NCI-H1048 (cell line): ENCODE results near the gene CGNL1.

Experiments
- DNase-seq: peaks from one replicate; lab custom pipeline; 2025; lab: John Stamatoyannopoulos, UW

Gene CGNL1

DNA sequence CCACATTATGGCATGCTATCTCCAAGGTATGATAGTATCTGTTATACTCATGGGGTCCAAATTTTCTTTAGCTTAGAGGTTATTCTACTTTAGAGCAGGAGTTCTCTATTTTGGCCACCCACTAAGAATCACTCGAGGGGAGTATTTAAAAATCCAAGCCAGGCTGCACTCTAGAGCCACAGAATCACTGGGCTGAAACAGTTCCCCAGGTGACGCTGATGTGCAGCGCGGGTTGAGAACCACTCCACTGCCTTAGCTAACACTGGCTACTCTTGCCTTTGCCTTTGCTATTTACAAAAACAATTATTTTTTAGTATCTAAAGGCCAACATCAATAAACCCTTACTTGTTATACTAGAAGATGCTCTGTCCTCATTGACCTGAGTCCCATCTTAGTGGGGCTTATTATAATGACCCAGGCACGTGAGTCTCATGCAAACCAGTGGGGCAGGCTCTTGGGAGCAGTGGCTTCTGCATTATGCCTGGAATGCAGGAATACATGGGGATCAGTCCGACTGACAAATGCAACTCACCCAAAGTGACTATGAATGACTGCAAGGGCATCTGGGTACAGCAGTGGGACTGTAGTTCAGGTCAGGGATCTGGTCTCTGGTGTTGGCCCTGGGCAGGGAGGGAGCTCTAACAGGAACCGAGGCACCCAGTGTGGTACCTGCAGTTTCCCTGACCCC, 21.7 kb upstream of the CGNL1 start:
- DNase-seq = no peak

DNA sequence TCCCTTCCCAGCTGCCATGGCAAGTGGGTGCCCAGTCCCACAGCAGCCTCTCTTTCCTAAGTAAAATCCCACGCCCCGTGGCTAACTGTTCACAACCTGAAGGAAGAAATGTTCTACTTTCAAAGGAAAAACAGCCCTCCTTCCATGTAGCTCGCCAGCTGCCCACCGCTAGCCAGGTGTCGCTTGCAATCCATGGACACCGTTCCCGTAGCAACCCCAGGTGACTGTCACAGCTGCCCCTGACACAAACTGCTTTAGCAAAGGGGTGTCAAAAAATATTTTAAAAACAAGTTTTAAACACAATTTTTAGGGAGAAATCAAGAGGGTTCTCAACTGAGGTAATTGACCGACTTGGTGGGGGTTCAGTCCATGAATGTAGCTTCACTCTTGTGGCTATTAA, 21.0 kb upstream of the CGNL1 start:
- no peak for DNase-seq

DNA sequence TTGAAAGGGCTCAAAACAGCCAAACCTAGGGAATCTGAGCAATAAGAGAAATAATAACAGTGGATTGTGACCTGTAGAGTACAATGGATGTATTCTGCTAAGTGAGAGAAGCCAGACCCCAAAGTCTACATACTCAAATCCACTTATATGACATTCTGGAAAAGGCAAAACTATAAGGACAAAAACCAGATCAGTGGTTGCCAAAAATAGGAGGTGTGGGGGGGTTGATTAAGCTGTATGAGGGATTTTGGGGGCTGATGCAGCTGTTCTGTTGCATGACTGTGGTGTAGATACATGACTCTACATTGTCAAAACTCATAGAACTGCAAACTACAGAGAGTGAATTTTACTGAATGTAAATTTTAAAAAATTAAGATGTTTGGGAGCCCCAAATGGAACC, 20.1 kb upstream of the CGNL1 start:
- no peak for DNase-seq

DNA sequence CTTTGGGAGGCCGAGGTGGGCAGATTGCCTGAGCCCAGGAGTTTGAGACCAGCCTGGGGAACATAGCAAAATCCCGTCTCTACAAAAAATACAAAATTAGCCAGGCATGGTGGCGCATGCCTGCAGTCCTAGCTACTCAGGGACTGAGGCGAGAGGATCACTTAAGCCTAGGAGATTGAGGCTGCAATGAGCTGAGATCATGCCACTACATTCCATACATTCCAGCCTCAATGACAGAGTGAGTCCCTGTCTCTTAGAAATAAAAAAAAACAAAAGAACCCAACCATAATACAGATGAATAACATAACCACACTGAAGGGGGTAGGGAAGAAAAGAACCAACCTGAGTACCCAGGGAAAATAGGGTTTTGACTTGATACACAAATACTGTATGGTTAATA, 19.7 kb upstream of the CGNL1 start:
- DNase-seq = no peak

DNA sequence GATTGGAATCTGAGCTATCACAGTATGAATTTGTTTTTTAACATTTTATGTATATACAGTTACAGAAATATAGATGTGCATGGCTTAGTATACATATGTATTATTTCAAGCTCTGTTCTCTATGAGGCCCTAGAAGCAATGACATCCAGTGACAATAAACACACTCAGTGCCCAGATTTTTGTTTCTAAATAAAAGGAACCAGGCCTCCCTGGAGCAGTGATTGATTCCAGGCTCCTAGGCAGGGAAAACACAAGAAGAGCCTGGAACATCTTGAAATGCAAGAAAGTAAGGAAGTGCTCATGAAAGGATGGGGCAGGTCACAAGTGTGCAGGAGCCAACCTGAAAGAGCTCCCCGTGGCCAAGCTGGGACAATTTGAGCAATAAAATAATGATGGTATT, 18.5 kb upstream of the CGNL1 start:
- DNase-seq = no peak

DNA sequence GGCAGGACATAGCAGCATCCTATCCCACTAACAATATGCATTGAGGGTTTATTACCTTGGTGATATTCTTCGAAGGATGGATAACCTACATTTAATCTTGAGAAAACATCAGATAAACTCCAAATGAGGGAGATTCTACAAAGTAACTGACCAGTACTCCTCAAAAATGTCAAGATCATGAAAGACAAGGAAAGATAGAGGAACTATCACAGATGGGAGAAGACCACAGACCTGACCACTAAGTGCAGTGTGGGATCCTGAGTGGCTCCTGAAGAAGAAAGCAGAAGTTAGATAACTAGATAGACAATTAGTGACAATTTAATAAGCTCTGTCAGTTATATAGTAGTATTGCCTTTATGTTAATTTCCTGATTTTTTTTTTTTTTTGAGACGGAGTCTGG, 17.7 kb upstream of the CGNL1 start:
- no peak for DNase-seq

DNA sequence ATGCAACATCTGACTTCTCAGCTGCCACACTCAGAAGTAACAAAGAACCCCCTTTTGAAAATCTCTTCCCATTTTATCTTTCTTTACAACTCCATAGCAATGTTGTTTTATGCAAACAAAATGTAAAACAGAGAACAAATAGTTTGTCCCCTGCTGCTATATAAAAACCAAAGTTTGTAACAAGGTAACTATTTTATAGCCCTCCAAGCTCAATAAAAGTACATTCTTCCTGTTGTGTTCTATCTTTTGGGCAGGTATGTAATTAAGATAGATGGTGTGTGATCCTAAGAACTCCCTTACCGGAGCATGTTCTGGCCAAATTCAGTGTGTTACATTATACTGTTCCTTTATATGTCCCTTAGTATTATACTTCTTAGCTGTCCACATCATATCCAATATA, 12.6 kb upstream of the CGNL1 start:
- no peak for DNase-seq

DNA sequence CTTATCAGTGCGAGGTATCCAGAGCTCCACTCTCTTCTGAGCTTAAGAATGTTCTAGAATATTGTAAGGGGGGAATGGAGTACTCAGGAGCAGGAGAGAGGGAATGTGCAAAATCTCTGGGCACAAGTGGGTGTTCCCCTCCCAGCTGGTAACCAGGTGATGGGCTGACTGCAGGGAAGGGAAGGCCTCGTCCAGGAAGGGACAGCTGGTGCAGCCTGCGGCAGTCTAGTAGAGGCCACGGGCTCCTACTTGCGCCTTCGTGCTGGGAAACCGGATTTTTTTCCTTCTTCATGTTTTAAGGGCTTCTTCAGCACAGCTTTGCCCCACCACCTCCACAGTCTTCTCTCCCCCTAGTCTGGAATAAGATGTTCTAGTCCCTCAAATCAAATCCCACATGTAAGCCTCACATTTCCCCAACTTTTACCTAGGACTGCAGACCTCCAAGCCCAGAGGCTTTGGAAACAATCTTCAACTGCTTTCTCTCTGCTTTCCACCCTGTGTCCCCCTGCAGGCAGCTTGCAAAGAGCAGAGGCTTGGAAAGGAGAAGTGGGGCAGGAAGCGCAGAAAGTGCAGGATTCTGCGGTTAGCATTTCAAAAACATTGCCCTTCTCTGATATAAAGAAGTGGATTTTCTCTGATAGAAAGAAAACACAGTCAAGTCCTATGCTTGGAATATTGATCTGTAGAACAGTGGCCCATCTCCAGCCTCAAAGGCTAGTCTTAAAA, 11.9 kb upstream of the CGNL1 start:
- no peak for DNase-seq

DNA sequence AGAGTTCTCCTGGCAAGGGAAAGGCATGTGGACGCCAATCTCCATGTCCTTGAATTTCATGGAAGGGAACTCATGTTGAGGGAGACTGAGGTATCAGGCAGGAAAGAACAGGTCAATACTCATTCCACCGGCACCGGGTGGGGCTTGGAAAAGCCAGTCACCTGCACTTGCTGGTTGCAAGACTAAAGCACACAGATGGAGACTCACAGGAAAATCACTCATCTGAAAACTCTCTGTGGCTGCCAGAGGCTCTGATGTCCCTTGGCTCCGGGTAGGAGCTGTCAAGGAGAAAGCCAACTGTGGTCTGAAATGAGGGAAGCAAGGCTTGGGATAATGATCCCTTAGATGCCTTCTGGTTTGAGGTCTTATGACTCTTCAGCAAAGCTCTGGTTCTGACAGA, 8.7 kb upstream of the CGNL1 start:
- DNase-seq = no peak

DNA sequence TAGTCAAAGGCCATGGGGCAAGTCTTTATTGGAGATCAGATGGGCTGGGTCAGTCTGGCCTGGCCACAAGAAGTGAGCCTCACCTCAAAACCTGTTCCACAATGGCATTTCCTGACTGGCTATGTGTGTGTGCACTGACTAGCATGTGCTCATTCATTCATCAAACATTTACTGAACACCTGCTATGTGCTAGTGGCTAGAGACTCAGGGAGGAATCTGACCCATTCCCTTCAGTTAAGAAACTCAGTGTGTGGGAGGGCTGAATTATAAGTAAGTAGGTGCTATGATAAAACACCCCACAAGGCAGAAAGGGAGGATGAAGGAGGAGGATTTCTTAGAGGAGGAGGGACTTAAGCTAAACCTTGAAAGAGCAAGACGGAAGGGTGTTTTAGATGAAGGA, 5.4 kb upstream of the CGNL1 start:
- DNase-seq = no peak

DNA sequence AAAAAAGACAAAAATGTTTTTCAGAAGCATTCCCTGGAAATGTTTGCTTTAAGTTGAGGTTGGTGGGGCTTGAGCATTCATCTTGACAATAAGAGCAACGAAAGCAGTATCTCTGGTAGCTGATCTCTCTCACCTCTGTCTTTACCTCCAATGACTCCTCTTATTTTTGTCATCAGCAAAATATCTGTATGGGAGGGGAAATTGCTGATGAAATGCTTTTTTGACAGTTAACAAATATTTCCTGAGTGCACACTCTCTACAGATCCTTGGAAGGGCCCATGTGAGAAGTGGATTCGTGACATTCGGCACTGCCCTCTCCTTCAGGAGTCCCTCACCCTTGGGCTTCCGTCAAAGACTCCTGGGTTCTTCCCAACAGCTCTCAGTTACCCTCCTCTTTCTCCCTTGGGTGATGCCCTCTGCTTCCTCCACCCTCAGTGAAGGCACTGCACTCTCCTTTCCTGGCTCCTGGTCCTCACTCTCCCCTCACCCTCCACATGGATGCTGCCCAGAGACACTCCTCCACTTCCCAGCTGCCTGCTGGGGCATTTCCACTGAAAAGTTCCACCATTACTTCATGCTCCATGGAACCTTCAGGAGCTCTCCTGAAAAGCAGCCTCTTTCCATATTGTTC, 2.9 kb upstream of the CGNL1 start:
- DNase-seq = no peak

DNA sequence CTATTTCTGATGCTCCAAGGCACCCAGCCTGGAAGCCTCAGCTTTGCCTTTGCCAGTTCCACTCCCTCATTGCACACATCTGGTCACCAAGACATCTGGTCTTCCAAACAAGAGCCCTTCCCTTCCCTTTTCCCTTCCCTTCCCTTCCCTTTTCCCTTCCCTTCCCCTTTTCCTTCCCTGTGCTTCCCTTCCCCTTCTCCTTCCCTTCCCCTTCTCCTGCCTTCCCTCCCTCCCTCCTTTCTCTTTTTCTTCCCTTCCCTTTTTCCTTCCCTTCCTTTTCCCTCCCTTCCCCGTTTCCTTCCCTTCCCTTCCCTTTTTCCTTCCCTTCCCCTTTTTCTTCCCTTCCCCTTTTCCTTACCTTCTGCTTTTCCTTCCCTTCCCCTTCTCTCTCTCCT, 2.4 kb upstream of the CGNL1 start:
- DNase-seq = no peak

DNA sequence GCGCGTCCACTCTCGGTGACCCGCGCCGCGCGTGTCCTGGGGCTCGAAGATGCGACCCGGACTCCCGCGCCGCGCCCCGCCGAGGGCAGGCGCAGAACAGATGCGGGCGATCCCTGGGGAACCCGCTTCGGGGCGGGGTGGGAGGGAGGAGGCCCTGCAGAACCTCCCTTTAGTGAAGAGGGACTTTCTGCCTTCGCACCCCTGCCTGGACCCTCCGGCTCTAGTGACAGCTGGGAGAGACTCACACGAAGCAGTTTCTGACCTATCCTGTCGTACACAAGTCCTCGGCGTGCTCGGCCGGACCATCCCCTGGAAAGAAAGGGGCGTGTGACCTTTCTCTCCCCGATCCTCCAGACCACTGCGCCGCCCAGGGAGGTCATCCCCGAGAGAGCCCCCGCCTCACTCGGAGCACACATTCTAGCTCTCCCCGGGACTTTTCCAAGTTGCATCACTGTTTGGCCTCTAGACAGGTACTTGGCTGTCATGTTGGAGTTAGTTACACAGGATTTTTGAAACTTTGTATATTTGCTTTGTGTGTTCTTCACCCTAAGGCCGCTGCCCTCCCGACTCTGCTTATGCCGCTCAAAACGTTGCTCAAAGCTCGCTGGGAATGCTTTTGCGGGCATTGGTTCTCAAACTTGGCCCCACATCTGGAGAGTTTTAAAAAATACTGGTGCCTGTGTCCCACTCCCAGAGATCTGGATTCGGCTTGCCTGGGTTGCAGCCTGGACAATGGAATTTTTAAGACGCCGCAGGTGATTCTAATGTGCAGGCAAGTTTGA, 582 bp downstream of the CGNL1 start:
- no peak for DNase-seq

DNA sequence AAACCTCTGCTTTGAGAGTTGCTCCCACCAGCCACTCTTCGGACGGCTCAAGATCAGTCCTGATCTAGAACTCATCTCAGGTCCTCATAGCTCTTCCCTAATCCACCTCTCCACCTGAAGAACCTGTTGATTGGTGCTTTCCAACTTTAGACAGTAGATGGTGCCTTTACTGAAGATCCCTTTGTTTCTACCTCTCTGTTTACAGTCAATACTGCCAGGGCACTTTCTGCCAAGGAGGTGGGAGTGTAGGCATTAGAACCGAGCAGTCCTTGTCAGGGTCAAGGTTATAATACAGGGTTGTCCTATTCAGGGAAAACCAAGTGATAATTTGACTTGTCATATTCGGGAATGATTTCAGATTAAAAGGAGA, 1.2 kb downstream of the CGNL1 start:
- DNase-seq = no peak

DNA sequence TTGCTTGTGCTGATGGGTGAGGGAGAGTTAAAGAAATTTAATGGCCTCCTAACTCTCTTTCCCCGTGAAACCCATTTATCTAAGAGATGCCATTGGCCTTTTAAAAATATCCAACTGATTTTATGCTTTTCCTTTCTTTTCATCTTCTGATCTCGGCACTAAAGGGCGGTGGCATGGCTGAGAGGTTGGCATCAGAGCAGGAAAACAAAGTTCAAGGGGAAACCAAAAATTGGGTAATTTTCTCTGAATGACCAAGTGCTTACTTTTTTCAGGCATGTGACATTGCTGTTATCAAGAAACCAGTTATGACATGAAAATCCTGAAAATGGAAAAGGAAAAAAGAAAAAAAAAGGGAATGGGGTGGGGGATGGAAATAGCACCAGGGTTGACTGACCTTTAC, 3.2 kb downstream of the CGNL1 start:
- no peak for DNase-seq

DNA sequence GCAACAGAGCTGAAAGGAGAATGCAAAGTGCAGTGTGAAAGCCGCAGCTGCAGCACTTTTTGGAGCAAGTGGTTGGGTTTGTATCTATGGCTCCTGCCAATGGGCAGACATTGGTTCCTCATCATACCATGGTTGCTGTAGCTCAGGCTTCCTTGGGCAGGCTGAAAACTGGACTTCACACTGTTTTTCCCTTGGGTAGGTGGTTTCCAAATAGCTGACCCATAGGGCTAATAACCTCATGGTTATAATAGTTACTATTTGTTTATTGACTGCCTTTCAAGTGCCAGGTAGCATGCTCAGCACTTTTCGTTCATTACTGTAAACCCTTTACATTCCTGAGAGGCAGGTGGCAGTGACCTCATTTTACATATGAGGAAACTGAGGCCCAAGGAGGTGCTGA, 4.5 kb downstream of the CGNL1 start:
- no peak for DNase-seq

DNA sequence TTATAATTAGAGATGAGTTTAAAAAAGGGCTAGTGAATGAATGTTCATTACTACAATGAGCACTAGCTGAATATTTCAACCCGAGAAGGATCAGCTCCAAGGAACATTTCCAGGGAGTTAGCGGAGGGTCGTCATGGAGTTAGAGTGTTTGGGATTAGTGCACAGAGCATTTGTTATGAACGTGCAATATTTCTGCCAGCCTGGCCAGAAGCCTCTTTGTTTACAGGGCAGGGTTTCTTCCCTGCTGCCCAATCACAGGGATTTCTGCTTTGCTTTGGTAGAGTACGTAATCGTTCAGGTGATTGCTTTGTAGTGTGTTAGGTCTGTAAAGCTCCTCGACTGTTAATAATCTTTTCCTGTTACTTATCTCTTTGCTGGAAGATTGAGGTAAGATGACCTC, 5.9 kb downstream of the CGNL1 start:
- no peak for DNase-seq

DNA sequence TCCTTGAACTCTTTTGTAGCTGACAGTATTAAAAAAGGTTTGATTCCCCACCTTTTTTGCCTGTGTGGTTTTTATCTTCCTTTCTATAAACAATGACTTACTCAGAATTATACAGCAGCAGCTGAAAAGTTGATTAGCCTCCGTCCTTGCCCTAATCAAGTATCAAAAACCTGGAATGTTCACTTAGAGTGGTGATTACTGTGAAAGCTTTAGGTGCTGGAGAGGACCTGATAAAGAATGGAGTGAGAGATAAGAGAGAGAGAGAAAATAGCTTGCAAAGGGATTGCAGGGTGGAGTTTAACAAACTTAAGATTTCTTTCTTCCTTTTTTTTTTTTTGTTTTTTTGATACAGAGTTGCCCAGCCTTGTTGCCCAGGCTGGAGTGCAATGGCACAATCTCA, 6.7 kb downstream of the CGNL1 start:
- no peak for DNase-seq

DNA sequence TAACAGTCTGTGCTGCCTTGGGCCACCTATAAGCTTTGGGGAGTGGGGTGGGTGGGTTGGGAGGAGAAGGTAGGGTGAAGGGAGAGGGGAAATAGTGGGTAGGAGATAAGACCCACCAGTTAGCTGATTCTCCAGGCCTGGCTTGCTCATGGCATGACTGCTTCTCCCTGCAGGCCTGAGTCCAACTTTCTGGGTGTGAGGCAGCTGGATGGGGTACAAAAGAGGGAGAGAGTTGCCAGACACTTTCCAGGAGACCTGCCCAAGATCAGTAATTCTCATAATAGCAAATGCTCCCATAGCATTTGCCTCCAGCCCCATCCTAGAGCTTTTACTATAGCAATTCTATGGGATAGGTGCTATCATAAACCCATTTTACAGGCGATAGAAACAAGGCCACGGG, 7.7 kb downstream of the CGNL1 start:
- DNase-seq = no peak

DNA sequence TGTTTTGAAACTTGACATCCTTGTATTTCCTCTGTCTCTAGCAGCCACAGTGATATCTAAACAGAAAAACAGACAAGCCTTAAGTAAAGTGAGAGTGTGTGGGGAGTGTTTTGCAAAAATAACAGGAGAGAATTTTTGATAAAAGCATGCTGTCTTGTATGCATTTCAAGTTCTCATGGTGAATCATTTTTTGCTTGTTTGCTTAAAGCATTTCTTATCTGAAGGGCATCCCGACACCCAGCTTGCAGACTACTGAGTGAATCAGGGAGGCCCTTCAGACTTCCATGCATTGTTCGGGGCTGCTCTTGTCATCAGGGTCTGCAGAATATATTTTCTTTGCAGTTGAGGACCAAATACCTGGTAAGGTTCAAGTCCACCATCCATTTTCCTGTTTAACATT, 8.5 kb downstream of the CGNL1 start:
- no peak for DNase-seq

DNA sequence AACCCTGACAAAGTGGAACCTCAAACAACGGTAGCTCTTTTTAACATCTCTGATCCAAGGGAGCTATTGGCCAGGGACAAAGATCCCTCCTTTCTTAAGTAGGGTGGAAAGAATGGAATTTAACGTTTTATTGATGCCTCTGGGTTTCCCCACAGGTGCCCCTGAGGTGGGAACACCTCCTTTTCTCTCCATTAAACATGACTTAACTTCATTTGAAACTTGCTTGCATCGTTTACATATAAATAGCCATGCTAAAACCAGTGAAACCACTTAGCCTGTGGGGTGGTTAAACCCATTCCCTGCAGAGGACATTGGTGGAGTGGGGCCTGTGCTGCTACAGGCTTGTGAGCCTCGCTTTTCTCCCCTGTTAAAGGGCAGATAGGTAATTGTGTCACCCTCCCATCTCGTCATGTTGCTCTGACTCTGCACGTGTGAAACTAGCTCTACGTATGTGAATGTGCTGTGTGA, 9.7 kb downstream of the CGNL1 start:
- DNase-seq = no peak

DNA sequence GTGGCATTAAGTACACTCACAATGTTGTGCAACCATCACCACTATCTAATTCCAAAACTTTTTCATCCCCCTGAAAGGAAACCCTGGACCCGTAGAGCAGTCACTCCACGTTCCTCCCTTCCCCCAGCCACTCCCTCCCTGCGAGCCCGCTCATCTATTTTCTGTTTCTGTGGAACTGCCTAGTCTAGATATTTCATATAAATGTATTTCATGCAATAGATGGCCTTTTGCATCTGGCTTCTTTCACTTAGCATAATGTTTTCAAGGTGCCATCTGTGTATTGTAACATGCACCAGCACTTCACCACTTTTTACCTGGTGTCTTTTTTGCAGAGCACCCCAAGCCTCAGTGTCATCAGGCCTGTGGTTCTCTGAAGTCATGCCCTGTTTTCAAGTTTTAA, 10.7 kb downstream of the CGNL1 start:
- DNase-seq = no peak

DNA sequence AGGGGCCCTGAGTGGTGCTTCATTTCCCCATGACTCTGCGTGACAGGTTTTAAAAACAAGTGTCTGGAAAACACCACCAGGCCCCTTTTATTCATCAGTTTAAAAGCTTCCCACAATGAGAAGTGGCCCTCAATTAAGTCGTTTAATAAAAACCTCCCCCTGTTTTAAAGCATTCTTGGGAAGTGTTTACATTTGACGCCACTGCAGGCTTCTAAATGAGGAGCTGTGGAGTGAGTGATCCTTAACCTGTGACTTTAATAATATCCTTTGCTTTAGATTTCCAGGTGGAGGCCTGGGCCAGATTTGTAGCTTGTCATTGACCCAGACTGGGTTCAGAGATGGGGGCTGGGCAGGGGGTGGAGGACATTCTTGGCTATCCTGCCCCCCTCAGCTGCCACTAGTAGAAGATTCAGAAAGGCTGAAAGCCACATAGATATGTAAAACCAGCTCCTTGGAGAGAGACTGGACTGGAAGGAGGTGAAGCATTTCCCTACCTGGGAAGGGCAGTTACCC, 11.3 kb downstream of the CGNL1 start:
- no peak for DNase-seq
